Muscle of arm (tissue), 12 donors: ENCODE measurements around the gene CREB5. TPM values are rescaled to one million over a fixed set of nuclear protein-coding genes. Genes with fewer than 3 reads are reported as not detected.
"Not testable (repeated sequence)": the region's sequence is repeated elsewhere in the genome, so short reads cannot be mapped to it uniquely, and the experiment has no call there.

Experiments used
- DNase-seq: peaks from one replicate; pipeline ENCODE4 v3.0.0-alpha.2; 2013
- polyA plus RNA-seq, 12 donors: library from polyadenylated mRNA; unstranded; fragments of 120-200 nt; gene quantifications; one replicate each; pipeline ENCODE4 v1.2.1, GENCODE V29; 2013; ENCODE audit not compliant: insufficient read length in 12 of 12

The CREB5 gene
- polyA plus RNA-seq, 12 donors, result 21.9 to 65.7 (median 34.2) TPM

DNA sequence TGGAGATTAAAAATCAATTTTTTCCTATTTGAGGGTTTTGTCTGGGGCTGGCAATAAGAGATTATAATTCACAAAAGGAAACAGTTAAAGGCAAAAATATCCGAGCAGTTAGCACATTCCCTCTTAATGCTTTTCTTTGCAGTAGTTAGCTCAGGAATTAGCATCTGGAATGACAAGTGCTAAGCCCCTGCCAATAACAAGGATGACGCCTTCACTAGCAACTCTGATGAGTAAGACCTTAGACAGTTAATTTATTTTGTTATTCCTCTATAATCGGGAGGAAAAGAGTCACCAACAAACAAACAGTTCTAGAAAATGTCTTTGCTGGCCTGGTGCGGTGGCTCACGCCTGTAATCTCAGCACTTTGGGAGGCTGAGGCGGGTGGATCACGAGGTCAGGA, 394.5 kb downstream of the CREB5 start:
- DNase-seq, result no peak

DNA sequence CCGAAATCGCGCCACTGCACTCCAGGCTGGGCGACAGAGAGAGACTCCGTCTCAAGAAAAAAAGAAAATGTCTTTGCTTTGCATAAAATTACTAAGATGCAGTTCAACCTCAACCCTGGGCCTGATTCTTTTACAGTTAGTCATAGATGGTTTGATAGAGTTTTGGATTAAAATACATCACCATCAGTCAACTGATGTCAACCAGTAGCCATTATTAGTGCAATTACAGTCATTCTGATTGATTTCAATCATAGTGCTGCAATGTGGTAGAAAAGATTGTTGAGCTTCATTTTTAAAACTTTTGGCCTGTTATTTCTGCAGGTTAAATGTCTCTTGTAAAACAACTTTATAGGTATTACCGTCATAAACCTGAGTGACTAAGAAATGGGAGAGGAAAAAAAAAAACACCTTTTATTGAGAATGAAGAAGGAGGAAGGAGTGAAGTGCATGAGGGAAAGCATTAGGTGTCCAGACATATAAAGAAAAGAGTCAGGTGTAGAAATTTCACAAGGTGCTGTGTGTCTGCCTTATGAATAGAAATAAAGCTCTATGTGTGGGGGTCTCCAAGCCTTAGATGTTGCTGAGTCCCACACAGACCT, 395.2 kb downstream of the CREB5 start:
- DNase-seq, result no peak

DNA sequence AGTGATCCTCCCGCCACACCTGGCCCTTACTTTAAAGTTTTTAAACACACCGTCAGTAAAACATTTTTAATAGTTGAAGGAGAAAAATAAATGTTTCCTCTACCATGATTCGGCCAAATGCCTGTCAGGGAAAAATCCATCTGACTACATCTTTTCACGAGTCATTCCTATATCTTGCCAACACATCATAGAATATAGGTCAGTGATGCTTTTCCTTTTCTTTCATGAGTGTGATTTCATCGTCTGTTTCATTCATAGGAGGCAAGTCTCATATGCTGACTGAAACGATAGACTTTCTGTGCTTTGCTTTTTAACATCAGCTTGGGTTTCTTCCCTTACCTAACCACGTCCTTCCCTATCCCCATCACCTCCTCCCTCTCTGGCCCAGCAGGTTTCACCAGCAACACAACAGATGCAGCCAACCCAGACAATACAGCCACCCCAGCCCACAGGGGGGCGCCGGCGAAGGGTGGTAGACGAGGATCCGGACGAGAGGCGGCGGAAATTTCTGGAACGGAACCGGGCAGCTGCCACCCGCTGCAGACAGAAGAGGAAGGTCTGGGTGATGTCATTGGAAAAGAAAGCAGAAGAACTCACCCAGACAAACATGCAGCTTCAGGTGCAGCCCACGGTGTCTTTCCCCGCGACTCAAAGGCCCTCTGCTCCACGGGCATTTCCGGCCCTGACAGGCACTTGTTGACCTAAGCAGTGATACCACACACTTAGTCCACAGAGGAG, 396.6 kb downstream of the CREB5 start:
- no peak for DNase-seq

DNA sequence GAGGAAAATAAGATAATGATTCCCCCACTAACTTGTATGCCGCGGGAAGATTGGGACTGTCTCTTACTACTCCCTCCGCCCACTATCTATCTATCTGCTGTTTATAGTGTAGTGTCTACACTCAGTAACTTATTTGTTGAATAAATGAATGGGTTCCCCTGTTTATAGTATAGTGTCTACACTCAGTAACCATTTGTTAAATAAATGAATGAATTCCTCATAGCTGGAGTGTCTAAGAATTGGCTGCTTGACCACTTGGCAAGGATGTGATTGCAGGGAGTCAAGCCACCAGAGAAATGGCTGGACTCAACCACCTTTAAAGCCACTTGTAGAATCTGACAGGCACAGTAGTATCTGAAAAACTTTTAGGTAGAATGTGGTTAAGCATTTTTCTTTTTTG, 398.7 kb downstream of the CREB5 start:
- no peak for DNase-seq

DNA sequence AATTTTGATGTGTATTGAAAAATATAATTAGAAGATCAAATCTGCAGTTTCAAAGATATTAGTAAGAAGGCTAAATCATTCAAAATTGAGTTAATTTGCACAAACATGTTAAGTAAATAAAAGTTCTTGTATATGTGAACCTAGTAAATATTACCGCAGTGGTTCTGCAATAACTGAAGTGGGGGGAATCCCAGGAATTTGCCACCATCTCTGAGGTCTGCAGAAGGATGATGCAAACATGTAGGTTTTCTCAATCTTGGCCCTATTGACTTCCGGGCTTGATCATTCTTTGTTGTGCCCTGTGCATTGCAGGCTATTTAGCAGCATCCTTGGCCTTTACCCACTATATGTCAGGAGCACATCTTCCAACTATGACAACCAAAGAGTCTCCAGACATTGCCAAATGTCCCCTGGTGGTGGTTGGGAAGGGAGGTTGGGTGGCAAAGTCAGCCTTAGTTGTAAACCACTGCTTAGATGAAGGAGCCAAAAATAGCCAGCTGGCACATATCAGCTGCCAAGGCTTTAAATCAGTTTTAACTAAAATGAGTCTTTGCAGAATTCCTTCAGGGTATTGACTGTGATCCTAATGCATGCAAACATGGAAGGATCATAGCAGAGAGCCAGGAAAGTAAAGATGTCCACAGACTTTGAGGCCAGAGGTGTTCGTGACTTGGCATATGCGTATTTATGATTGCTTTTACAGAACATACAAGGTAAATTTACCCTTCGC, 399.5 kb downstream of the CREB5 start:
- DNase-seq, result no peak

DNA sequence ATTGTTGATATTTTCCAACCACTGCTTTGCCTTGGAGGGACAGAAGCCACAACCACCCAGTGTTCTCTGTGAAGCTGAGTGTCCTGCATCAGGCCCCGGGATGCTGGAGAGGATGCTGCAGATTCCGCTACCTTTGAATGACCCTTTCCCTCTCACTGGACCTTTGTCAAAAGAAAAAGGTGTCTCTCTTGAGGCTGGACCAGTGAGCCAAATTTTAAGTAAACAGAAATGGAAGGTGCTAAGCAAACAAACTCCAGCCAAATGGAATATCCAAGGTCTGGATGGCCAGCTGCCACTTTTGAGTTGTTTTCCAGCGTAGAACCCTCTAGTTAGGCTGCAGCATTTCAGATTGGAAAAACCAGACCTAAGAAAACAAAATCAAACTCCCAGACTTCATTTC, 400.3 kb downstream of the CREB5 start:
- DNase-seq, result no peak

DNA sequence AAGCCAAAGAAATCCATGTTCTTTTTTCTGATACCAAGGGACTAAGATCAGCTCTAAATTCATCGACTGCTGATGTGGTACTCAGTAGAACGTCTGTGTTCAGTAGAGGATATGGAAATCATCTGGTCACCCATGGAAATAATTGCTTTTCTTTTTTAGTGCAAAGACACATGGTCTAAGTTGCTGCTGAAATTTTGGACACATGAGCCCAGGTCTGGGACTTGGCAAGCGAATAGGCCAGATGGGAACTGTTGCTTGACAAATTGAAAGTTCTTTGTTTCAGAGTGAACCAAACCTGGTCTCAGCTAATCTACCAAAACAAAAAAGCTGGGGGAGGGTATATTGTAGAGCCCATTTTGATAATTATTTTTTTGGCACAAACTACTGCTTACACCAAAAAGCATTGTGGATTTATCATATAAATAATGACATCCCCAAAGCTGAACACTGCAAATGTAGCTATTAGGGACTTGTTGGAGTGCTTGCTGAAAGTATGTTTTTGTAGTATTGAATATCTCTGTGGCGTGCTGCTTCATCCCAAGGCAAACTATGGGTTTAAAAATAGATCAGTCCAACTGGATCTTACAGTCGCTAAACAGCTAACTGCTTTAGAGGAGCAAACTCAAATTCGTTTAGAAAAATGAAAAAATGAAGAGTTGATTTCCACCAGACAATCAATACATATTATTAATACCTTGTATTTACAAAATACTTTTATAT, 401.1 kb downstream of the CREB5 start:
- peak; percentile 84 for DNase-seq

DNA sequence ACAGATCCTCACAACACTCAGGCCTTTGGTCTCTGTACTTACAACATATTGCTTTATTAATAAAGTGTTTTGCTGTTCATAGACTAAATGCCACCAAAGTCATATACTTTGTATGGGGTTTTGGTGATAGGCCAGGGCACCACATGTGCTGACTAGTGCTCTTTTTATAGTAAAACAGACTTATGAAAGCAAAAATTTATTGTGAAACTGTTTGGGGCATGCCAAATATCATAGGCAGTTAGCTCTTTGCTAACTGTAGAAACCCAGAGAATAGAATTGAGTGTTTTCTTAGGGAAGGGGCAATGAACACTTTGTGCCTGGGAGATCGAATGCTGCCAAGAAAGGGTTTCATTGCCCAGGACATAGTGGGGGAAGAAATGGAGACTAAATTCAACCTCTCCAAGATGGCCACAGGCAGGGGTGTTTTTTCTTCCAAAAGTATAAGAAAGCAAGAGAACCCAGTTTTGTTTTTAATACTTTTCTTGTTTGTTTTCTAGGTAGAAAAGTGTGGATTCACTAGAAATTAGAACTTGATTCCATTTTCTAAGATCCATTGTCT, 403.1 kb downstream of the CREB5 start:
- DNase-seq, result no peak

DNA sequence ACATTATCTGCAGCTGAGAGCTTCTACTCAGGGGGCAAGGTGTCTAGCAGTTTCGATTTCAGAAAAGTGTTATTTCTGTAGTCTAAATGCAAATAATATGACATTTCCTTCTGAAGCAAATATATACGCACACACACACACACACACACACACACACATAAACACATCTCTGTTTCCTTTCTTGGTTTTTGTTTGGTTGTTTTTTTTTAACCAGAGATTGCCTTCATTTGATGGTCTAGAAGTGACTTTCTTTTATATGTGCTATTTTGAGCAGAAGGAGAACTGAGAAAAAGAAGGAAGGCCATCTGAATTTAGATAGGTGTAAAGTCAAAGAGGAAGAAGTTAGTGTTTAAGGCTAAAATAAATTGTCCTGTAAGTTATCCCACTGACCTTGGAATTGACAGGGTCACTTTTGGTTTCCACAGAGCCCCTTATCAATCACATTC, 403.6 kb downstream of the CREB5 start:
- no peak for DNase-seq

DNA sequence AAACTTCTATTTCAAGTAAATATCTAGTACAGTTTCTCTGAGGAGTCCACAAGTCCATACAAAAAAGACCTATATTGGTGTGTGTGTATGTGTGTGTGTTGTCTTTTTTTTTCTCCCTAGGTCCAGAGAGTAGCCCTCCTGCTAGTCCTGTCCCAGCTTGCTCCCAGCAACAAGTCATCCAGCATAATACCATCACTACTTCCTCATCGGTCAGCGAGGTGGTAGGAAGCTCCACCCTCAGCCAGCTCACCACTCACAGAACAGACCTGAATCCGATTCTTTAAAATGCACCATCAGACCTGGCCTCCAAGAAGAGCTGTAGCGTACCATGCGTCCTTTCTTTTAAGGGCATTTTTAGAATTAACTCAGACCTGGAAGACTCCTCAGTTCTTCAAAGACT, 406.7 kb downstream of the CREB5 start:
- DNase-seq, result no peak

DNA sequence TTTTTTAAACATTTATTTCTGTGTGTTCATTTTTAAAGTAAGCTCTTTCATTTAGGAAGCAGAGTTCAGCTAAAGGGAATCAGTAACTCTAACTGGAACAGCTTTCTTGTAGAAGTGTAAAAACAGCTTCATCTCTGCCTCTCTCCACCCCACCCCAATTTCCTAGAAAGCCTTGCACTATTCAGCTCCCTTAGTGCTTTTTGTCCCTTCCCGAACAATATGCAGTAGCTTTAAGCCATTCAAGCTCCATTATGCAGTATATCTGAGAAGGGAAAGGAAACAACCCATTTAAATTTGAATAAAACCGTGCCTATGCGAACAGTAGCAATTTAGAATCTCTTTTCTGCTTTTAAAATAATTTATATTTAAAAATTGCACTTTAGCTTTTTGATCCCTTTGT, 411.3 kb downstream of the CREB5 start:
- no peak for DNase-seq

DNA sequence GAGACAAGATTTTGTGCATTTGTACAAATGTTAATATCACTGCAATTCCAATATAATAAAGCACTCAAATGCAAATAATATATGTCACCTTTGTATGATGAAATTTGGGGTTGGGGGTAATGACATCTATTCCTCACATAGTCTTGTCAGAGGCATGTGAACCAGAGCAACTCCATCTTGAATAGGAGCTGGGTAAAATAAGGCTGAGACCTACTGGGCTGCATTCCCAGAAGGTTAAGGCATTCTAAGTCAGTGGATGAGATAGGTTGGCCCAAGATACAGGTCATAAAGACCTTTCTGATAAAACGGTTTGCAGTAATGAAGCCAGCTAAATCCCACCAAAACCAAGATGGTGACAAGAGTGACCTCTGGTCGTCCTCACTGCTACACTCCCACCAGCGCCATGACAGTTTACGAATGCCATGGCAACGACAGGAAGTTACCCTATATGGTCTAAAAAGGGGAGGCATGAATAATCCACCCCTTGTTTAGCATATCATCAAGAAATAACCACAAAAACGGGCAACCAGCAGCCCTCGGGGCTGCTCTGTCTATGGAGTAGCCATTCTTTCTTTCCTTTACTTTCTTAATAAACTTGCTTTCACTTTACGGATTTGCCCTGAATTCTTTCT, 413.6 kb downstream of the CREB5 start:
- DNase-seq, result not testable (repeated sequence)

DNA sequence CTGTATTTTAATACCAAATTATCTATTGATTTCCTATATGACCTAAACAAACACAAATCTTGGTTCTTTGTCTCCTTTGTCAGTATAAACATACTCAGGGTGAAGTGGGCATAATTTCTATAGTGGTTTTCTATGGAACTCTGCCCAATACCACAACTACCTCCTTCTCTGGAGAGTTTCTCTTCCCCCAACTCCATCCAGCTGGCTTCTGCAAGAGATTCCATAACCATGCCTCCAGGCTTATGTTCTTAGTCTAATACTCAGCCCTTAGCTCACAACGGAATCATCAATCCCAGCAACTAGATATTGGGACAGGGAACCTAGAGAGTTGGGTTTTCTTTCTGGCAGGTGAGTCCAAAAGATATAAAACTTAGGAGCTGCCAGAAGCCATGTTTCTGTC, 418.5 kb downstream of the CREB5 start:
- DNase-seq, result no peak

DNA sequence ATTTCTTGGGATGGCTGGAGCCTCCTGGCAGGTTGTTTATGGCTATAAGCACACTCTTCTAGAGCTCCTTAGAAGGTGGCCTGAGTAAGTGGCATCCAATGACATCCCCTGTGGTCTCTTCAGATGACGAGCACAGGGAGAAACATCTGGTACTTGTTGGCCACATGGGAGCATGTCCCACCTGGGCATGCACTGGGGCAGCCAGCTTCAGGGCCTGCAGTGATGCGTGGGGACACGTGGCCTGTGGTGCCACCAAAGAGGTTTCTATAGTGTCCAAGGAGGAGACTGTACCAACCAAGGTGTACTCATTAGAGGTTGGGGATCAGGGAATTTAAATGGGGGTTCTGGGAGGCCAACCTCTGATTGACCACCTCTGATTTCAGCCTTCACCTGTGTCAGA, 420.4 kb downstream of the CREB5 start:
- DNase-seq, result no peak

DNA sequence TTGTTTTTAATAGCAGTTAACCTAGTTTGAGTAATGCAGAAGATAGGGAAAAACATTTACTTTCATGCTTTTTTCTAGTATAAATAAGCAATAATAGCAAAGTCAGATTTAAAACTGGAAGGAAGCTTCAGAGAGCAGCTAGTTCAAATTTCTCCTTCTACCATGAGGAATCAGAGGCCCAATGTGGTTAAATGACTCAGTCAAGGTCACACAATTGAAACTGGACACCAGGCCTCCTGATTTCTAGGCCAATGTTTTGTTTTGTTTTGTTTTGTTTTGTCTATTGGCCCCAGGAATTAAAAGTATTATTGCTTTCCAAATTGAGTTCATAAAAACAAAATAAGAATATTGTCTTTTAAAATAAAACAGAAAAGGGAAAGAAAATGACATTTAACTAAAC, 423.5 kb downstream of the CREB5 start:
- DNase-seq, result no peak

DNA sequence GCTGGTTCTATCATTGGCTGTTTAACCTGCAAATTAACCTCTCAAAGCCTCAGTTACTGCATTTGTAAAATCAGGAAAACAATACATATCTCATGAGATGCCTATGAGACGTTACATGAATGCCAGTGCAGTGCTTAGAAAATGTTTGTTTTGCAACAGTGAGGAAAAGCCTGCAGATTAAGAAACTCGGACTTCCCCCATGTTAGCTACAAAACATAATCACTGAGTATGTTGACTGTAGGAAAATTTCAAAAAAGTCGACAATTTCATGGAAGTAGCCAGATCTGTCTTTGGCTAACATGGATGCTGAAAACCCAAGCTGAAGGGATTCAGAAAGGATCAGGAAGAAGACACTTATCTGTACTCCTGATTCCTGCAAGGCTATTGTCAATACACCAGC, 424.4 kb downstream of the CREB5 start:
- DNase-seq, result no peak

DNA sequence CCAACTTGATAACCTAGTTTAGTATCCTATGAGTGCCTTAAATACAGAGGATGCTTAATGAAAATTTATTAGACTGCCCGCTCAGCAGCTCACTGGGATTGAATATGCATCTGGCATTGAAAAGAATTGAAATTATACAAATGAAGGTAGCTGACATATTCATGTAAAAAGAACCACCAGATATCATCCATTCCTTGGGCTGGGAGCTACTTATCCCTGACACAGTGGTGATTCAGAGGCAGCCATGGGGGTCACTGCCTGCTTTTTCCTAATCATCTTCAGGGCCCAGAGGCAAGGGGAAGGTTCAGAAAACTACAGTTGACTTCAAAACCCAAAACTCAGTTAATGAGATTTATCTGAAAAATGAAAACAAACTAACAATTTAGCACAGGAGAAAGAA, 424.9 kb downstream of the CREB5 start:
- DNase-seq, result no peak

DNA sequence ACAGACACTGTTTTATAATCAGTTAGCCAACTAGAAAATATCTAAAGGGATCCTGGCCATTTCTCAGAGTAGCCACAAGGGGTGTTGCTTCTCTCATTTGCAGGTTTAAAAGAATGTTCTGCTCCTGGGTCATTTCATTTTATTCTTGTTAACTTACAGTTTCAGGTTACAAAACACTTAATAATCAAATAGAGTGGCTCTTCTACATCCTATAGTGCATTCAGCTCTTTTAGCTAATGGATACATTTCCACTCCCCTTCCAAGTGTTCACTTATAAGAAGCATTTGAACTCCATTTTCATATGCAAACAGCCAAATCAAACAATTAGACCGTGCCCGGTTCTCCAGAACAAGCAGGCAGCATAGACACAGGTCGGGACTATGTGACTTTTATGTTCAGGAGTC, 428.3 kb downstream of the CREB5 start:
- no peak for DNase-seq

DNA sequence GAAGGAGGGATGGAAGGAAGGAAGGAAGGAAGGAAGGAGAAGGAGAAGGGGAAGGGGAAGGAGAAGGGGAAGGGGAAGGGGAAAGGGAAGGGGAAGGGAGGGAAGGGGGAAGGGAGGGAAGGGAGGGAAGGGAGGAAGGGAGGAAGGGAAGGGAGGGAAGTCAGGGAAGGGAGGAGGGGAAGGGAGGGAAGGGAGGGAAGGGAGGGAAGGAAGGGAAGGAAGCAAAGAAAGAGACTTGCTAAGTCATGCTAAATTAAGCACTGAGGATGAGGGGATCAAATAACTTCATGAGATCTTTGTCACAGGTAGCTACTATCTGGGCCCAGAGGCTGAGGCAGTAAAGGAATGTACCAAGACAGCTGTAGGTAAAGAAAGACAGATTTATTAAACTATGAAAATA, 429.4 kb downstream of the CREB5 start:
- DNase-seq, result no peak

DNA sequence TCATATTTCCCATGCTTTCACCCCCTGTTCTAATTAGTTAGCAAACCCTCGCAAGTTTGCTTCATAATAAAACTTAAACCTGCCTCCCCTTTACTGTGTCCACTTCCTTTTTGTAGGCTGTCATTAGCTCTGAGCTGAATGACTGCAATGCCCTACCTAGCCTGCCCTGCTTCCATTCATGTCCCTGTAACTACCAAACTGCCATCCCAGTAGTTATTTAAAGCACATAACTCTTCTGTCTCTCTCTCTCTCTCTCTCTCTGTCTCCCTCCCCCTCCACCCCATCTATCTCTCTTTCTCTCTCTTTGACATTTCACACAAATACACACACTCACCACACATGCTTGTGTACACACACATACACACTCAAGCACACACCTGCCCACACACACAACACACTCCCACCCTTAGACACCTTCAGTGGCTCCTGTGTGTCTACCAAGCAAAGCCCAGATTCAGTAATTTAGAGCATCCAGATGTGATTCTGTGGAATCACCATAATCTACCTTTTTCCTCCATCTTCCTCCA, 430.5 kb downstream of the CREB5 start:
- no peak for DNase-seq

DNA sequence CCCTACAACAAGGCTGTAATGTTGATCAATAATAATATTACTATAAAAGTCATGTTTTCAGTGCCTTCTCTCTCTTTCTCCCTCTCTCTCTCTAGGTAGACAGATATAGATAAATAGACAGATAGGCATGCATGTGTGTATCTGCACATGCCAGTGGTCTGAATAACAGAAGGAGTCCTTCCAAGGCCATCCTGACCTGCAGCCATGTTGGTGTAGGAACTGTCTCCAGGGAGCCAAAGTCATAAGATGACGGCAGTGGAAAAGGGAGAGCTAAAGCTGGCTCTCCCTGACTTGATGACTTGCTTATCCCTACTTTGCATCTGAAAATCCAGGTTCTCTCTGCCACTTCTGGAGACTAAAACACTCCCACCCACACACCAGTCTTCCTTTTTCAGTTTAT, 432.8 kb downstream of the CREB5 start:
- DNase-seq, result no peak
